SK-N-SH treated with all-trans-retinoic acid at 6 μM for 48 hours (cell line): ENCODE measurements around the gene BCAT1.

Experiments
- BACH2 ChIP-seq: fragments of 250-450 bp; sonication (Bioruptor Pico); IDR thresholded peaks from 2 replicates; pipeline ENCODE4 v1.9.0; 2021; ENCODE audit warnings: mild to moderate bottlenecking, borderline replicate concordance
- ESRRG ChIP-seq: fragments of 250-450 bp; sonication (Bioruptor Pico); IDR thresholded peaks from 2 replicates; pipeline ENCODE4 v1.6.1; 2021; ENCODE audit warnings: mild to moderate bottlenecking
- OSR1 ChIP-seq: fragments of 250-450 bp; sonication (Bioruptor Pico); IDR thresholded peaks from 2 replicates; pipeline ENCODE4 v1.8.0; 2022; ENCODE audit warnings: moderate library complexity, mild to moderate bottlenecking, inconsistent platforms
- PATZ1 ChIP-seq: fragments of 250-450 bp; sonication (Bioruptor Pico); IDR thresholded peaks from 2 replicates; pipeline ENCODE4 v1.8.0; 2020; ENCODE audit warnings: mild to moderate bottlenecking, moderate library complexity, borderline replicate concordance
- SNAI2 ChIP-seq: fragments of 250-450 bp; sonication (Bioruptor Pico); IDR thresholded peaks from 2 replicates; pipeline ENCODE4 v1.5.0; 2020; ENCODE audit warnings: mild to moderate bottlenecking, moderate library complexity
- TCF4 ChIP-seq: fragments of 250-450 bp; sonication (Bioruptor Pico); IDR thresholded peaks from 2 replicates; pipeline ENCODE4 v1.8.0; 2021; ENCODE audit warnings: mild to moderate bottlenecking, moderate library complexity, borderline replicate concordance
- TSHZ2 ChIP-seq: fragments of 250-450 bp; sonication (Bioruptor Pico); IDR thresholded peaks from 2 replicates; pipeline ENCODE4 v1.5.0; 2020; ENCODE audit warnings: mild to moderate bottlenecking, moderate library complexity
- ZC3H10 ChIP-seq: fragments of 250-450 bp; sonication (Bioruptor Pico); IDR thresholded peaks from 2 replicates; pipeline ENCODE4 v1.5.1; 2021; ENCODE audit warnings: mild to moderate bottlenecking, moderate library complexity
- ZFP3 ChIP-seq: fragments of 250-450 bp; sonication (Bioruptor Pico); IDR thresholded peaks from 2 replicates; pipeline ENCODE4 v1.5.0; 2020; ENCODE audit warnings: mild to moderate bottlenecking, moderate library complexity
- ZFP30 ChIP-seq: fragments of 450-650 bp; formaldehyde crosslinking; IDR thresholded peaks from 2 replicates; pipeline ENCODE4 v1.5.0; 2022; ENCODE audit warnings: mild to moderate bottlenecking, moderate library complexity
- ZNF8 ChIP-seq: fragments of 450-650 bp; formaldehyde crosslinking; IDR thresholded peaks from 2 replicates; pipeline ENCODE4 v1.5.0; 2020; ENCODE audit warnings: mild to moderate bottlenecking, moderate library complexity

- TF ChIP-seq ZFP3 (CRISPR knock-in tag) (no peak), TCF4 (no peak), PATZ1 (CRISPR knock-in tag) (no peak), OSR1 (CRISPR knock-in tag) (no peak), ZC3H10 (no peak), TSHZ2 (no peak), ZFP30 (CRISPR knock-in tag) (no peak), SNAI2 (CRISPR knock-in tag) (no peak), ZNF8 (CRISPR knock-in tag) (no peak), BACH2 (CRISPR knock-in tag) (no peak), ESRRG (CRISPR knock-in tag) (no peak)
These were observed 5.4 kb upstream of the BCAT1 start for GRCh38 chr12:24954261-24954660.
